ENCODE measurements around the gene USP2.

Gene USP2

DNA sequence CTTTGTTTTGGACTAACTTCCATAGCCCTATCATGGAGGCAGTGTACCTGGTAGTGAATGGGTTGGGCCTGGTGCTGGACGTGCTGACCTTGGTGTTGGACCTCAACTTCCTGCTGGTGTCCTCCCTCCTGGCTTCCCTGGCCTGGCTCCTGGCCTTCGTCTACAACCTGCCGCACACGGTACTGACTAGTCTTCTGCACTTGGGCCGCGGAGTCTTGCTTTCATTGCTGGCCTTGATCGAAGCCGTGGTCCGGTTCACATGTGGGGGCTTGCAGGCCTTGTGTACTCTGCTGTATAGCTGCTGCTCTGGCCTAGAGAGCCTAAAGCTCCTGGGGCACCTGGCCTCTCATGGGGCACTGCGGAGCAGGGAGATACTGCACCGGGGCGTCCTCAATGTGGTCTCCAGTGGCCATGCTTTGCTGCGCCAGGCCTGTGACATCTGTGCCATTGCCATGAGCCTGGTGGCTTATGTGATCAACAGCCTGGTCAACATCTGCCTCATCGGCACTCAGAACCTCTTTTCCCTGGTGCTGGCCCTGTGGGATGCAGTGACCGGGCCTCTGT lies 46.3 kb downstream of the USP2 start:
- Histone ChIP-seq H3K36me3 (ENCODE audit: control insufficient read depth, insufficient read depth, low read length) (no peaks in the 10 kb centered on the region), H3K9ac (ENCODE audit: low read length) (peak overlapping the region; percentile 83), H3K4me1 (ENCODE audit: control insufficient read depth, insufficient read depth, low read length) (peaks cover 33% of the 10 kb centered on the region), H3K4me3 (ENCODE audit: low read length) (peak overlapping the region; percentile 37), H3K9me3 (ENCODE audit: control insufficient read depth, low read length) (no peaks in the 10 kb centered on the region), H3K27me3 (ENCODE audit: control insufficient read depth, insufficient read depth, low read length) (peaks cover 18% of the 10 kb centered on the region)

GRCh38 chr11:119334174-119334930 lies 47.1 kb downstream of the USP2 start, which contains the start of gene RNF26:
Gene RNF26, plus strand, starts transcription at chr11:119334527. Its CDS starts 596 bp downstream, at chr11:119335123.
- H3K27me3 ChIP-seq (ENCODE audit: control insufficient read depth, insufficient read depth, low read length): peaks cover 10% of the 10 kb centered on the region
- H3K36me3 ChIP-seq (ENCODE audit: control insufficient read depth, insufficient read depth, low read length): no peaks in the 10 kb centered on the region
- peaks cover 25% of the 10 kb centered on the region for H3K4me1 ChIP-seq (ENCODE audit: control insufficient read depth, insufficient read depth, low read length)
- no peaks in the 10 kb centered on the region for H3K9me3 ChIP-seq (ENCODE audit: control insufficient read depth, low read length)
- H3K9ac ChIP-seq (ENCODE audit: low read length): peak within 1 kb of the TSS; percentile 83
- peak within 1 kb of the TSS; percentile 37 for H3K4me3 ChIP-seq (ENCODE audit: low read length)

DNA sequence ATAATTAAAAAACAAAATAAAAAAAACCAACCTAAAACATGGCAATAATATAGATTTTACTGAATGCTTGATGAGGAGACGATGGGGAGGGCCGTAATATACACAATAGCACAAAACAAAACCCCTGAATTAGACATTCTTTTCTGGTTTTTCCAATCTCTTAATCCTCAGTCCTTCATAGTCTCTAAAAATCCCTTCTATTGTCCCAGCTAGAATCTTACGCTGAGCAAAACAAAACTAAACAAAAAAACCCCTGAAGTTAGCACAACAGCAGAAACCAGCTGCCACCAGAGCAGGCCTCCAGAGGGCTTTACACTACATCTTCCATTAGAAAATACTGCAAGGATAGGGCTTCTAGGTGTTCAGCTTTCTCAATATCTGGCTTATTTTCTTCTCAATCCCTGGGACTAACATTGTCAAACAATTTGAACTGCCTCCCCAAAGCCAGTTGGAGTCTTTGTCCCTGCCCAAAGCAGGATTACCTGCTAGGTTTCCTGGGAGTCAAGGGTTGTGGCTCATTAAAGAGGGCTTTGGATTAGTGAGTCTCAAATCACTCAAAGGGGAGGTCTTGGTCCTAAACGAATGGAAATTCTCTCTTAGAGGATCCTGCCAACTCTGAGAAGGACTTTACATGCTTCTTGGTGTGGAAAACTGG lies 49.3 kb downstream of the USP2 start:
- Histone ChIP-seq H3K36me3 (ENCODE audit: control insufficient read depth, insufficient read depth, low read length) (no peaks in the 10 kb centered on the region), H3K4me1 (ENCODE audit: control insufficient read depth, insufficient read depth, low read length) (peaks cover 16% of the 10 kb centered on the region), H3K27me3 (ENCODE audit: control insufficient read depth, insufficient read depth, low read length) (no peaks in the 10 kb centered on the region), H3K9ac (ENCODE audit: low read length) (no peak overlapping the region), H3K9me3 (ENCODE audit: control insufficient read depth, low read length) (no peaks in the 10 kb centered on the region), H3K4me3 (ENCODE audit: low read length) (no peak overlapping the region)

GRCh38 chr11:119330237-119330636 lies 51.3 kb downstream of the USP2 start:
- Histone ChIP-seq H3K36me3 (ENCODE audit: control insufficient read depth, insufficient read depth, low read length) (no peaks in the 10 kb centered on the region), H3K27me3 (ENCODE audit: control insufficient read depth, insufficient read depth, low read length) (no peaks in the 10 kb centered on the region)

GRCh38 chr11:119329320-119329719 lies 52.2 kb downstream of the USP2 start:
- no peak overlapping the region for H3K4me3 ChIP-seq (ENCODE audit: low read length)
- no peaks in the 10 kb centered on the region for H3K36me3 ChIP-seq (ENCODE audit: control insufficient read depth, insufficient read depth, low read length)
- no peaks in the 10 kb centered on the region for H3K27me3 ChIP-seq (ENCODE audit: control insufficient read depth, insufficient read depth, low read length)
- H3K9me3 ChIP-seq (ENCODE audit: control insufficient read depth, low read length): no peaks in the 10 kb centered on the region
- H3K9ac ChIP-seq (ENCODE audit: low read length): no peak overlapping the region
- H3K4me1 ChIP-seq (ENCODE audit: control insufficient read depth, insufficient read depth, low read length): no peaks in the 10 kb centered on the region

More at GRCh38 chr11:119330237-119330636, 51.3 kb downstream of the USP2 start:
- peaks cover 6% of the 10 kb centered on the region for H3K4me1 ChIP-seq (ENCODE audit: control insufficient read depth, insufficient read depth, low read length)
- no peak overlapping the region for H3K9ac ChIP-seq (ENCODE audit: low read length)
- no peaks in the 10 kb centered on the region for H3K9me3 ChIP-seq (ENCODE audit: control insufficient read depth, low read length)
- H3K4me3 ChIP-seq (ENCODE audit: low read length): no peak overlapping the region

DNA sequence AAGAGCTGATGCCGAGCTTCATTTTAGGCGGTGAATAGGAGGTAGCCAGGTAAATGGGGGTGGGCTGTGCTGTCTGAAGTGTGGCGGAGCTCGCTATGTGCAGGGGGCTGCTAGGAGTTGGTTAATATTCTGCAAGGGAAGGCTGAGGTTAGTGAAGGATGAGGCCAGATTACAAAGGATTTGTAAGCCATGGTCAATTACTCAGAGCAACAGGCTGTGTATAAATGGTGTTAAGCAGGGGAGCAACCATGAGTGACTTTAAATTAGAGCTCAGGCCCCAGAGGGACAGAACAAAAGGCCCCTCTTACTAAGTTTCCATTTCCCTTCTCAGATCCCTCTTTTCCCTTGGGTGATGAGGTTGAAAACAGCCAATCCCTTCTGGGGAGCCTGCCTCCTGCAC lies 57.3 kb downstream of the USP2 start:
- Histone ChIP-seq H3K9ac (ENCODE audit: low read length) (no peak overlapping the region), H3K4me1 (ENCODE audit: control insufficient read depth, insufficient read depth, low read length) (peaks cover 20% of the 10 kb centered on the region), H3K4me3 (ENCODE audit: low read length) (no peak overlapping the region), H3K9me3 (ENCODE audit: control insufficient read depth, low read length) (no peaks in the 10 kb centered on the region), H3K36me3 (ENCODE audit: control insufficient read depth, insufficient read depth, low read length) (no peaks in the 10 kb centered on the region), H3K27me3 (ENCODE audit: control insufficient read depth, insufficient read depth, low read length) (peaks cover 21% of the 10 kb centered on the region)

GRCh38 chr11:119323532-119324033 lies 57.9 kb downstream of the USP2 start:
- Histone ChIP-seq H3K36me3 (ENCODE audit: control insufficient read depth, insufficient read depth, low read length) (no peaks in the 10 kb centered on the region), H3K27me3 (ENCODE audit: control insufficient read depth, insufficient read depth, low read length) (peaks cover 22% of the 10 kb centered on the region), H3K4me1 (ENCODE audit: control insufficient read depth, insufficient read depth, low read length) (peaks cover 23% of the 10 kb centered on the region), H3K9me3 (ENCODE audit: control insufficient read depth, low read length) (no peaks in the 10 kb centered on the region), H3K4me3 (ENCODE audit: low read length) (no peak overlapping the region), H3K9ac (ENCODE audit: low read length) (no peak overlapping the region)

- H3K9ac ChIP-seq (ENCODE audit: low read length): no peak overlapping the region
- H3K9me3 ChIP-seq (ENCODE audit: control insufficient read depth, low read length): no peaks in the 10 kb centered on the region
- H3K36me3 ChIP-seq (ENCODE audit: control insufficient read depth, insufficient read depth, low read length): no peaks in the 10 kb centered on the region
- peaks cover 23% of the 10 kb centered on the region for H3K4me1 ChIP-seq (ENCODE audit: control insufficient read depth, insufficient read depth, low read length)
- peaks cover 28% of the 10 kb centered on the region for H3K27me3 ChIP-seq (ENCODE audit: control insufficient read depth, insufficient read depth, low read length)
- H3K4me3 ChIP-seq (ENCODE audit: low read length): no peak overlapping the region
Measured at GRCh38 chr11:119322921-119323531, 58.5 kb downstream of the USP2 start.

GRCh38 chr11:119322360-119322739 lies 59.1 kb downstream of the USP2 start:
- Histone ChIP-seq H3K4me3 (ENCODE audit: low read length) (no peak overlapping the region), H3K9me3 (ENCODE audit: control insufficient read depth, low read length) (no peaks in the 10 kb centered on the region), H3K36me3 (ENCODE audit: control insufficient read depth, insufficient read depth, low read length) (no peaks in the 10 kb centered on the region), H3K4me1 (ENCODE audit: control insufficient read depth, insufficient read depth, low read length) (peaks cover 23% of the 10 kb centered on the region), H3K27me3 (ENCODE audit: control insufficient read depth, insufficient read depth, low read length) (peaks cover 35% of the 10 kb centered on the region), H3K9ac (ENCODE audit: low read length) (no peak overlapping the region)

DNA sequence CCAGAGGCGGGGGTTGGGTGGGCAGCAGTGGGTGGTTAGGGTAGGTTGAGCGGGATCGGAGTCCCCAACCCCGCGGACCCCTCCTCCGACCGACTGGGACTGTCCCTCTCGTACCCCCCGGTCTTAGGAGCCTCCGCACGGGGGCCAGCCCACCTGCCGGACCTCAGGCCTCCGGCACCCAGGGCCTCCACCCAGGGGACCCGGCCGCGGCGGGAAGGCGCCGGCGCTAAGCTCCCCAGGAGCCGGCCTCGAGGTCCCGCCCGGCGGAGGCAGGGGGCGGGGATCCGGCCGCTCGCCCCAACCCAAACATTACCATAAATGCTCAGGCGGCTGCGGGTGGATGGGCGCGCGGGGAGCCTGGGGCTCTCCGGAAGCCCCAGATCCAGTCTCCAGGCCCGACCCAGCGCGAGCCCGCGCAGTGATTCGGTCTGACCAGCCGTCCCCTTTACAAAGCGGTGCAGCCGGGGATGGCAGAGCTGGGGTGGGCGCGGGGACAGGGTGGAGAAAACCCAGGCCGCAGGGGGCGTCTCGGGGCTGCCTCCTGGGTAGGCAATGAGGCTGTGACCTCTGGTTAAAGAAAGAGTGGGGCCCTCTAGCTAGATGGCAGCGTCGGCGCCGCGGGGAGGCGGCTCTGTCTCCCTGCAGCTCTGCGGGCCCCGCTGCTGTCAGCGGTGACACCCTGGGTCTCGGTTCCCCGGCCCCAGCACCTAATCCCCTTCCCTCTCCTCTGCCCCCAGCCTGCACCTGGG lies 60.5 kb downstream of the USP2 start:
- H3K4me1 ChIP-seq (ENCODE audit: control insufficient read depth, insufficient read depth, low read length): peaks cover 31% of the 10 kb centered on the region
- peak overlapping the region; percentile 25 for H3K4me3 ChIP-seq (ENCODE audit: low read length)
- peak overlapping the region; percentile 73 for H3K9ac ChIP-seq (ENCODE audit: low read length)
- no peaks in the 10 kb centered on the region for H3K36me3 ChIP-seq (ENCODE audit: control insufficient read depth, insufficient read depth, low read length)
- H3K9me3 ChIP-seq (ENCODE audit: control insufficient read depth, low read length): no peaks in the 10 kb centered on the region
- peaks cover 45% of the 10 kb centered on the region for H3K27me3 ChIP-seq (ENCODE audit: control insufficient read depth, insufficient read depth, low read length)

DNA sequence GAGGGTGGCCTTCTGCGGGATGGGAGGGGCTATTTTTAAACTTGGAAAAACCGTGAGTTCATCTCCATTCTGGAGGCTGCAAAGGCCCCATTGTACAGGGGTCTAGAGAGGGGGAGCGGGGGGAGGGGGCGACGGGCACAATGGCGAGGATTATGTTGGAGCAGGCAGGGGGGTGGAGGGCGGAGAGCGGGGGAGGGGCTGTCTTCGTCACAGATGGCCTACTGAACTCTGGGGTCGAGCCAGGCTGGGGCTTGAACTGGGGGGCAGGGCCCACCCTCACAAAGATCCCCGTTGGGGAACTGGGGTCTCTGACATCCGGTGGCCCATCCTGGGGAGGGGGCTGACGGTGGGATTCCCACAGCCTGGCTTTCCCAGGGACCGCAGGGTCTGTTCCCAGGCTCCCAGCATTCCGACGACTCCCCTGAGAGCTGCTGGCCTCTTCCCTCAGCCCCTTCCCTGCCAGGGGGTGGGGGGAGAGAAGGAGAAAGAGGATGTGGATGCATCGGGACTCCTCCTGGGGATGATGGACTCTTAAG lies 61.2 kb downstream of the USP2 start:
- no peaks in the 10 kb centered on the region for H3K36me3 ChIP-seq (ENCODE audit: control insufficient read depth, insufficient read depth, low read length)

More for the DNA sequence above, 61.2 kb downstream of the USP2 start:
- no peaks in the 10 kb centered on the region for H3K9me3 ChIP-seq (ENCODE audit: control insufficient read depth, low read length)
- H3K27me3 ChIP-seq (ENCODE audit: control insufficient read depth, insufficient read depth, low read length): peaks cover 51% of the 10 kb centered on the region
- H3K4me3 ChIP-seq (ENCODE audit: low read length): no peak overlapping the region
- H3K4me1 ChIP-seq (ENCODE audit: control insufficient read depth, insufficient read depth, low read length): peaks cover 37% of the 10 kb centered on the region
- H3K9ac ChIP-seq (ENCODE audit: low read length): peak overlapping the region; percentile 62
